BE2C (cell line): ENCODE data around the gene MSANTD2.

Experiments
- DNase-seq: peaks from one replicate; pipeline ENCODE4 v3.0.0-alpha.2; 2020
- H3K27me3 ChIP-seq: fragments of 250-450 bp; sonication (Bioruptor Pico); 2 replicates; pipeline ENCODE4 v1.5.1; 2020; ENCODE audit warnings: mild to moderate bottlenecking
- H3K36me3 ChIP-seq: fragments of 250-450 bp; sonication (Bioruptor Pico); 2 replicates; pipeline ENCODE4 v1.5.1; 2020; ENCODE audit warnings: mild to moderate bottlenecking
- H3K4me1 ChIP-seq: fragments of 250-450 bp; sonication (Bioruptor Pico); 2 replicates; pipeline ENCODE4 v1.5.1; 2020
- H3K4me3 ChIP-seq: 2 replicates; pipeline ENCODE4 v1.5.1; 2011; ENCODE audit warnings: low read depth, low read length
- H3K9me3 ChIP-seq: fragments of 250-450 bp; sonication (Bioruptor Pico); 2 replicates; pipeline ENCODE4 v1.5.1; 2020
- TF ChIP-seq, protein P1 (sequence below): IDR thresholded peaks from 2 replicates; pipeline ENCODE4 v1.5.1; 2012; ENCODE audit warnings: mild to moderate bottlenecking, low read depth, low read length

The MSANTD2 gene

GRCh38 chr11:124754309-124754708 is 45.9 kb downstream of the MSANTD2 start:
- no peak overlapping the region for H3K4me3 ChIP-seq
- no peak for DNase-seq
- H3K27me3 ChIP-seq, result peaks cover 67% of the 10 kb centered on the region
- no peaks in the 10 kb centered on the region for H3K9me3 ChIP-seq
- H3K4me1 ChIP-seq, result no peaks in the 10 kb centered on the region
- H3K36me3 ChIP-seq, result no peaks in the 10 kb centered on the region
- TF ChIP-seq, protein P1, sequence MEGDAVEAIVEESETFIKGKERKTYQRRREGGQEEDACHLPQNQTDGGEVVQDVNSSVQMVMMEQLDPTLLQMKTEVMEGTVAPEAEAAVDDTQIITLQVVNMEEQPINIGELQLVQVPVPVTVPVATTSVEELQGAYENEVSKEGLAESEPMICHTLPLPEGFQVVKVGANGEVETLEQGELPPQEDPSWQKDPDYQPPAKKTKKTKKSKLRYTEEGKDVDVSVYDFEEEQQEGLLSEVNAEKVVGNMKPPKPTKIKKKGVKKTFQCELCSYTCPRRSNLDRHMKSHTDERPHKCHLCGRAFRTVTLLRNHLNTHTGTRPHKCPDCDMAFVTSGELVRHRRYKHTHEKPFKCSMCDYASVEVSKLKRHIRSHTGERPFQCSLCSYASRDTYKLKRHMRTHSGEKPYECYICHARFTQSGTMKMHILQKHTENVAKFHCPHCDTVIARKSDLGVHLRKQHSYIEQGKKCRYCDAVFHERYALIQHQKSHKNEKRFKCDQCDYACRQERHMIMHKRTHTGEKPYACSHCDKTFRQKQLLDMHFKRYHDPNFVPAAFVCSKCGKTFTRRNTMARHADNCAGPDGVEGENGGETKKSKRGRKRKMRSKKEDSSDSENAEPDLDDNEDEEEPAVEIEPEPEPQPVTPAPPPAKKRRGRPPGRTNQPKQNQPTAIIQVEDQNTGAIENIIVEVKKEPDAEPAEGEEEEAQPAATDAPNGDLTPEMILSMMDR, result no peak

DNA sequence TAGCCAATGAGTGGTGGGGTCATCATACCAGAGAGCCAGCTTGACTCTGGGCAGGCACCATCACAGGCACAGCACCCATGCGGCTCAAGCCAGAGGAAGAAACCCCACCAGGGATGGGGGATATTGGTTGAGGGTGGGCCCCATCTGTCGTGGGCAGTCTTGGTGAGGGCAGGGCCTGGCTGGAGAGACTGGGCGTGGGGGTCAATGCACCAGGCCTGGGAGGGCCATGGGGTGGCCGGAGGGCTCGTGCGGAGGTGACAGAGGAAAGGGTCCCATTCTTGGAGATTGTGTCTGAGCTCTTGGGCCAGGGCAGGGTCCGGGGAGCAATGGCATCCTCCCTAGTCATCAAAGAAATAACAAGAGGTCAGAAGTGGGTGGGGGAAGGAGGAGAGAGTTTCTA is 46.6 kb downstream of the MSANTD2 start:
- H3K4me1 ChIP-seq, result no peaks in the 10 kb centered on the region
- no peaks in the 10 kb centered on the region for H3K9me3 ChIP-seq

GRCh38 chr11:124753205-124753604 is 47.0 kb downstream of the MSANTD2 start:
- H3K27me3 ChIP-seq, result peaks cover 67% of the 10 kb centered on the region
- TF ChIP-seq, protein P1, result no peak
- DNase-seq, result no peak

More for the DNA sequence above, 46.6 kb downstream of the MSANTD2 start:
- no peak for DNase-seq
- TF ChIP-seq, protein P1, result no peak
- Histone ChIP-seq H3K36me3 (no peaks in the 10 kb centered on the region), H3K4me3 (no peak overlapping the region), H3K27me3 (peaks cover 67% of the 10 kb centered on the region)

DNA sequence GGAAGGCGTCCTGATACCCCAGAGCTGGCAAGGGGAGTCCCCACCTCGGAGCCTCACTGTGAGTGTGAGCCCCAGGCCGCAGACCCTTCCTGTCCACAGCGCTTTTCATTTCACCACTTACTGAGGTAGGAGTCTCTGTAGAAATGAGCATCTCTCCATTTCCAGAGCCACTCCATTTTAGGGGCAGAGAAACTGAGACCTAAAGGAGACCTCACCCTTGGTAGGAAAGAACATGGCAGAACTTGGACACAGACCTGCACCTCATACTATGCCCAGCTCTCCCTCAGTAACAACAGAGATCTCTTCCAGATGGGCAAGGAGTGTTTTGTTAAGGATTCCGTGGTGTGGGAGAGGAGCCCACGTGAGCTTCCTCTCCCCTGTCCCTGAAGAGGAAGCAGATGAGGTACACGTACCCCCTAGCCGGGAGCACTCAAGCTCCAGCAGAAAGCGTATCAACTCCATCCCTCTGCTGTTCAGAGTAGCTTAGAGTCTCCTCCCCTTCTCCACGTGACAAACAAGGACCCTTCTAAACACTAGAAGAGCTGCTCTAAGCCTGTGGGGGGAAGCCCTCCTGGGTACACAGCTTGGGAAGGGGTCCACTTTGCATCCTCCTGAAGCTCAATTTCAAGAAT is 47.6 kb downstream of the MSANTD2 start:
- no peaks in the 10 kb centered on the region for H3K36me3 ChIP-seq
- DNase-seq, result no peak
- no peaks in the 10 kb centered on the region for H3K9me3 ChIP-seq
- no peak overlapping the region for H3K4me3 ChIP-seq
- H3K4me1 ChIP-seq, result no peaks in the 10 kb centered on the region
- H3K27me3 ChIP-seq, result peaks cover 67% of the 10 kb centered on the region
- TF ChIP-seq, protein P1, result no peak

More at GRCh38 chr11:124753205-124753604, 47.0 kb downstream of the MSANTD2 start:
- no peaks in the 10 kb centered on the region for H3K36me3 ChIP-seq
- no peaks in the 10 kb centered on the region for H3K9me3 ChIP-seq
- no peaks in the 10 kb centered on the region for H3K4me1 ChIP-seq
- H3K4me3 ChIP-seq, result no peak overlapping the region

DNA sequence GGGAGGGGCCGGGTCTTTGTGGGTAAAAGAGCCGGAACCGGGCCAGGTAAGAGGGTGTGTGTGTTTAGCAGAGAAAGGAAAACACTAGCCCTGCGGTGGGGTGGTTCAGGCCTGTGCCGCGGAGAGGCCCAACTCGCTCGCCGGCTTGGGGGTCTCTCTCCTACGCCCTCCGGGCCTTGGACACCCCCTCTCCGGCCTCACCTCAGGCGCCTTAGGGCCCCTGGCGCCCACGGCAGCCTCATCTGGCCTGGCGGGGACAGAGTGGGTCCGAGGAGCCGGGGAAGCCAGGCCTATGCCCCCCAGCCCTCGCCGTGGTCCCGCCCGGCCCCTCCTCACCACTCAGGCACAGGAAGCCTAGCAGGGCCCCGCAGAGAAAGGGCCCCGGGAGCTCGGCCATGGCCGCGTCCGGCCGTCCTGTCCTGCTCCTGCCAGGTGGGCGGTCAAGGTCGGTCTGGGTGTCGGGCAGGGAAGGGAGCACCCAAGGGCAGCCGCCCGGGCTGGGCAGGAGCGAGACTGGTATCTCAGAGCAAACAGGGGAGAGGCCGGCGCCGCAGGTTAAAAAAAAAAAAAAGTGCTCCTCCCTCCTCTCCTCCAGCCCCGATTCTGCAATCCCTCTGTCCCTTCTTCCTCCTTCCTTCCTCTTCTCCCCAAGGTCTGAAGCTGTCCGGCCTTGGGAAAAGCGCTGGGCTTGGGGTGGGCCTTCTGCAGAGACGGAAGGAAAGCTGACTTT is 48.3 kb downstream of the MSANTD2 start, which contains the start of gene VSIG2:
Gene VSIG2 (minus strand): TSS at position 515 of the 730 bp plus-strand sequence. CDS start 118 bp downstream, at position 397.
- H3K4me3 ChIP-seq, result no peak within 1 kb of the TSS
- TF ChIP-seq, protein P1, result no peak
- no peaks in the 10 kb centered on the region for H3K4me1 ChIP-seq
- H3K36me3 ChIP-seq, result no peaks in the 10 kb centered on the region
- peaks cover 60% of the 10 kb centered on the region for H3K27me3 ChIP-seq
- no peak for DNase-seq
- no peaks in the 10 kb centered on the region for H3K9me3 ChIP-seq

GRCh38 chr11:124751391-124751740 is 48.8 kb downstream of the MSANTD2 start:
- H3K4me1 ChIP-seq, result no peaks in the 10 kb centered on the region
- TF ChIP-seq, protein P1, result no peak
- peaks cover 58% of the 10 kb centered on the region for H3K27me3 ChIP-seq
- no peaks in the 10 kb centered on the region for H3K36me3 ChIP-seq
- no peak for DNase-seq
- no peak overlapping the region for H3K4me3 ChIP-seq
- H3K9me3 ChIP-seq, result no peaks in the 10 kb centered on the region
